HepG2 (cell line): ENCODE data around the gene TIMM23. TPM values are rescaled to one million over a fixed set of nuclear protein-coding genes. Genes with fewer than 3 reads are reported as not detected.
A peak's percentile ranks its signal among the peaks of the same experiment; 100 is the strongest.

Source experiments
- CREB1 ChIP-seq, 2 experiments: fragments of 450-650 bp in 1 of 2; IDR thresholded peaks; 2 replicates each; pipeline ENCODE4 v1.6.1; 2016 to 2017; ENCODE audit warnings: control low read depth in 1 of 2, mild to moderate bottlenecking in 1 of 2, missing compliant biosample characterization in 1 of 2, missing genetic modification characterization in 1 of 2
- EZH2 ChIP-seq: conservative IDR thresholded peaks from 2 replicates; pipeline ENCODE4 v1.6.1; 2012; ENCODE audit warnings: mild to moderate bottlenecking, low read depth, low read length, moderate library complexity
- GABPB1 ChIP-seq: IDR thresholded peaks from 2 replicates; pipeline ENCODE4 v1.6.1; 2016; ENCODE audit warnings: mild to moderate bottlenecking, missing genetic modification reagents, moderate library complexity, missing compliant biosample characterization
- HDAC2 ChIP-seq: sonication (generic); formaldehyde crosslinking; IDR thresholded peaks from 2 replicates; pipeline ENCODE4 v1.4.0; 2020; ENCODE audit warnings: missing genetic modification reagents
- POLR2AphosphoS5 ChIP-seq: IDR thresholded peaks from 2 replicates; pipeline ENCODE4 v1.6.1; 2012; ENCODE audit warnings: low read depth, low read length
- ZFP1 ChIP-seq: IDR thresholded peaks from 2 replicates; pipeline ENCODE4 v1.6.1; 2016
- ZNF564 ChIP-seq: sonication (generic); formaldehyde crosslinking; IDR thresholded peaks from 2 replicates; pipeline ENCODE4 v1.8.1; 2023; ENCODE audit warnings: mild to moderate bottlenecking, missing genetic modification reagents
- ZNF644 ChIP-seq: IDR thresholded peaks from 2 replicates; pipeline ENCODE4 v1.6.1; 2016; ENCODE audit warnings: low read depth
- polyA plus RNA-seq, 8 experiments: library from polyadenylated mRNA; depleted of rRNA in 3 of 8; stranded (reverse) in 7 of 8; unstranded in 1 of 8; fragments of >200 nt; fragmentation: Illumina TruSeq in 4 of 8; extraction: Trizol in 4 of 8; gene quantifications; 2 replicates each; pipeline versions ENCODE4 v1.2.1 to v1.2.3, GENCODE V29; 2011 to 2016; ENCODE audit warnings: low read depth in 4 of 8, missing spikeins in 1 of 8, mixed read lengths in 1 of 8; ENCODE audit not compliant: insufficient read depth in 1 of 8
- total RNA-seq, 5 experiments: library from RNA; depleted of rRNA; stranded (reverse); fragments of >200 nt; fragmentation: Illumina TruSeq; extraction: Trizol; gene quantifications; 2 replicates each; pipeline ENCODE4 v1.2.3, GENCODE V29; 2016; ENCODE audit warnings: low read depth in 1 of 5
- TF ChIP-seq, protein P1 (sequence below): sonication (generic); formaldehyde crosslinking; IDR thresholded peaks from 2 replicates; pipeline ENCODE4 v1.4.0; 2020; ENCODE audit warnings: mild to moderate bottlenecking, missing genetic modification reagents
- TF ChIP-seq, protein P2 (sequence below): sonication (generic); formaldehyde crosslinking; IDR thresholded peaks from 2 replicates; pipeline ENCODE4 v1.5.1; 2020; ENCODE audit warnings: mild to moderate bottlenecking, missing genetic modification reagents, moderate library complexity
- TF ChIP-seq, protein P3 (sequence below): sonication (generic); formaldehyde crosslinking; IDR thresholded peaks from 2 replicates; pipeline ENCODE4 v1.4.0; 2020; ENCODE audit warnings: low read depth, missing genetic modification reagents
- TF ChIP-seq, protein P4 (sequence below): IDR thresholded peaks from 2 replicates; pipeline ENCODE4 v1.6.1; 2016; ENCODE audit warnings: low read depth
- TF ChIP-seq, protein P5 (sequence below): sonication (generic); formaldehyde crosslinking; IDR thresholded peaks from 2 replicates; pipeline ENCODE4 v1.5.0; 2020; ENCODE audit warnings: mild to moderate bottlenecking, missing genetic modification reagents, borderline replicate concordance

The TIMM23 gene
- total and polyA plus RNA-seq, 2 of the 13 experiments (the other 11 are each of a cell fraction or from before 2014, with no cell fraction given): 80.2 to 98.6 TPM

DNA sequence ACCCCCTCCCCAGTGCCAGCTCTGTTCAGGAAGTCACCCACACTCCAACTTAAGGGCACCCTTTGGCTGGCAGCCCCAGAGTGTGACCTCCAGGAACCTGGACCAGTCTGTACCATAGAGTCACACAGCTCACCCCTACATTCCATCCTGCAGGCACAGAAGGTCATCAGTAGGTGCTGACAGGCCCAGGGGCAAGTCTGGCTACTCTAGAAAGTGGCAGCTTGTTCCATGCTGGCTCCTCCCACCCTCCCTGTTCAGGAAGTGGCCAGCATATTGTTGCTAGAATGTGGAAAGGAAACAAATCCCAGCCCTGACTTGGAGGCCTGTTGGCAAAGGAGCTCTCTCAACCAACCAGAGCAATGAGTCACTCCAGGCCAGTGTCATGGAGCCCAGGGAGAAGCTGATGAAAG, 61.3 kb downstream of the TIMM23 start (continued):
- TF ChIP-seq EZH2: no peak
- no peak for TF ChIP-seq ZNF564 (CRISPR knock-in tag)
- TF ChIP-seq, protein P1, sequence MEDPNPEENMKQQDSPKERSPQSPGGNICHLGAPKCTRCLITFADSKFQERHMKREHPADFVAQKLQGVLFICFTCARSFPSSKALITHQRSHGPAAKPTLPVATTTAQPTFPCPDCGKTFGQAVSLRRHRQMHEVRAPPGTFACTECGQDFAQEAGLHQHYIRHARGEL (CRISPR knock-in tag): no peak
- TF ChIP-seq ZNF644 (CRISPR knock-in tag): peak; percentile 83
- peak; percentile 34; the same call in 1 of the 2 replicates for TF ChIP-seq HDAC2
- TF ChIP-seq, protein P2, sequence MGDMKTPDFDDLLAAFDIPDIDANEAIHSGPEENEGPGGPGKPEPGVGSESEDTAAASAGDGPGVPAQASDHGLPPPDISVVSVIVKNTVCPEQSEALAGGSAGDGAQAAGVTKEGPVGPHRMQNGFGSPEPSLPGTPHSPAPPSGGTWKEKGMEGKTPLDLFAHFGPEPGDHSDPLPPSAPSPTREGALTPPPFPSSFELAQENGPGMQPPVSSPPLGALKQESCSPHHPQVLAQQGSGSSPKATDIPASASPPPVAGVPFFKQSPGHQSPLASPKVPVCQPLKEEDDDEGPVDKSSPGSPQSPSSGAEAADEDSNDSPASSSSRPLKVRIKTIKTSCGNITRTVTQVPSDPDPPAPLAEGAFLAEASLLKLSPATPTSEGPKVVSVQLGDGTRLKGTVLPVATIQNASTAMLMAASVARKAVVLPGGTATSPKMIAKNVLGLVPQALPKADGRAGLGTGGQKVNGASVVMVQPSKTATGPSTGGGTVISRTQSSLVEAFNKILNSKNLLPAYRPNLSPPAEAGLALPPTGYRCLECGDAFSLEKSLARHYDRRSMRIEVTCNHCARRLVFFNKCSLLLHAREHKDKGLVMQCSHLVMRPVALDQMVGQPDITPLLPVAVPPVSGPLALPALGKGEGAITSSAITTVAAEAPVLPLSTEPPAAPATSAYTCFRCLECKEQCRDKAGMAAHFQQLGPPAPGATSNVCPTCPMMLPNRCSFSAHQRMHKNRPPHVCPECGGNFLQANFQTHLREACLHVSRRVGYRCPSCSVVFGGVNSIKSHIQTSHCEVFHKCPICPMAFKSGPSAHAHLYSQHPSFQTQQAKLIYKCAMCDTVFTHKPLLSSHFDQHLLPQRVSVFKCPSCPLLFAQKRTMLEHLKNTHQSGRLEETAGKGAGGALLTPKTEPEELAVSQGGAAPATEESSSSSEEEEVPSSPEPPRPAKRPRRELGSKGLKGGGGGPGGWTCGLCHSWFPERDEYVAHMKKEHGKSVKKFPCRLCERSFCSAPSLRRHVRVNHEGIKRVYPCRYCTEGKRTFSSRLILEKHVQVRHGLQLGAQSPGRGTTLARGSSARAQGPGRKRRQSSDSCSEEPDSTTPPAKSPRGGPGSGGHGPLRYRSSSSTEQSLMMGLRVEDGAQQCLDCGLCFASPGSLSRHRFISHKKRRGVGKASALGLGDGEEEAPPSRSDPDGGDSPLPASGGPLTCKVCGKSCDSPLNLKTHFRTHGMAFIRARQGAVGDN: peak; percentile 89
- TF ChIP-seq, protein P3, sequence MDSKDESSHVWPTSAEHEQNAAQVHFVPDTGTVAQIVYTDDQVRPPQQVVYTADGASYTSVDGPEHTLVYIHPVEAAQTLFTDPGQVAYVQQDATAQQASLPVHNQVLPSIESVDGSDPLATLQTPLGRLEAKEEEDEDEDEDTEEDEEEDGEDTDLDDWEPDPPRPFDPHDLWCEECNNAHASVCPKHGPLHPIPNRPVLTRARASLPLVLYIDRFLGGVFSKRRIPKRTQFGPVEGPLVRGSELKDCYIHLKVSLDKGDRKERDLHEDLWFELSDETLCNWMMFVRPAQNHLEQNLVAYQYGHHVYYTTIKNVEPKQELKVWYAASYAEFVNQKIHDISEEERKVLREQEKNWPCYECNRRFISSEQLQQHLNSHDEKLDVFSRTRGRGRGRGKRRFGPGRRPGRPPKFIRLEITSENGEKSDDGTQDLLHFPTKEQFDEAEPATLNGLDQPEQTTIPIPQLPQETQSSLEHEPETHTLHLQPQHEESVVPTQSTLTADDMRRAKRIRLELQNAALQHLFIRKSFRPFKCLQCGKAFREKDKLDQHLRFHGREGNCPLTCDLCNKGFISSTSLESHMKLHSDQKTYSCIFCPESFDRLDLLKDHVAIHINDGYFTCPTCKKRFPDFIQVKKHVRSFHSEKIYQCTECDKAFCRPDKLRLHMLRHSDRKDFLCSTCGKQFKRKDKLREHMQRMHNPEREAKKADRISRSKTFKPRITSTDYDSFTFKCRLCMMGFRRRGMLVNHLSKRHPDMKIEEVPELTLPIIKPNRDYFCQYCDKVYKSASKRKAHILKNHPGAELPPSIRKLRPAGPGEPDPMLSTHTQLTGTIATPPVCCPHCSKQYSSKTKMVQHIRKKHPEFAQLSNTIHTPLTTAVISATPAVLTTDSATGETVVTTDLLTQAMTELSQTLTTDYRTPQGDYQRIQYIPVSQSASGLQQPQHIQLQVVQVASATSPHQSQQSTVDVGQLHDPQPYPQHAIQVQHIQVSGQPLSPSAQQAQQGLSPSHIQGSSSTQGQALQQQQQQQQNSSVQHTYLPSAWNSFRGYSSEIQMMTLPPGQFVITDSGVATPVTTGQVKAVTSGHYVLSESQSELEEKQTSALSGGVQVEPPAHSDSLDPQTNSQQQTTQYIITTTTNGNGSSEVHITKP: 0 out of 2 replicates have a peak, but pooled peaks have one; percentile 44
- no peak for TF ChIP-seq ZFP1 (CRISPR knock-in tag)
- TF ChIP-seq CREB1 (IDR thresholded peaks at IDR 0.05): no peak
- TF ChIP-seq CREB1 (CRISPR knock-in tag; IDR thresholded peaks at IDR 0.05): no peak
- peak; percentile 74; the same call in 1 of the 2 replicates for TF ChIP-seq POLR2AphosphoS5
- TF ChIP-seq GABPB1 (CRISPR knock-in tag): 0 out of 2 replicates have a peak, but pooled peaks have one; percentile 22
- TF ChIP-seq, protein P4, sequence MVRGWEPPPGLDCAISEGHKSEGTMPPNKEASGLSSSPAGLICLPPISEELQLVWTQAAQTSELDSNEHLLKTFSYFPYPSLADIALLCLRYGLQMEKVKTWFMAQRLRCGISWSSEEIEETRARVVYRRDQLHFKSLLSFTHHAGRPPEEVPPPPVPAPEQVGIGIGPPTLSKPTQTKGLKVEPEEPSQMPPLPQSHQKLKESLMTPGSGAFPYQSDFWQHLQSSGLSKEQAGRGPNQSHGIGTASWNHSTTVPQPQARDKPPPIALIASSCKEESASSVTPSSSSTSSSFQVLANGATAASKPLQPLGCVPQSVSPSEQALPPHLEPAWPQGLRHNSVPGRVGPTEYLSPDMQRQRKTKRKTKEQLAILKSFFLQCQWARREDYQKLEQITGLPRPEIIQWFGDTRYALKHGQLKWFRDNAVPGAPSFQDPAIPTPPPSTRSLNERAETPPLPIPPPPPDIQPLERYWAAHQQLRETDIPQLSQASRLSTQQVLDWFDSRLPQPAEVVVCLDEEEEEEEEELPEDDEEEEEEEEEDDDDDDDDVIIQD: peak; percentile 26; the same call in 1 of the 2 replicates
- TF ChIP-seq, protein P5, sequence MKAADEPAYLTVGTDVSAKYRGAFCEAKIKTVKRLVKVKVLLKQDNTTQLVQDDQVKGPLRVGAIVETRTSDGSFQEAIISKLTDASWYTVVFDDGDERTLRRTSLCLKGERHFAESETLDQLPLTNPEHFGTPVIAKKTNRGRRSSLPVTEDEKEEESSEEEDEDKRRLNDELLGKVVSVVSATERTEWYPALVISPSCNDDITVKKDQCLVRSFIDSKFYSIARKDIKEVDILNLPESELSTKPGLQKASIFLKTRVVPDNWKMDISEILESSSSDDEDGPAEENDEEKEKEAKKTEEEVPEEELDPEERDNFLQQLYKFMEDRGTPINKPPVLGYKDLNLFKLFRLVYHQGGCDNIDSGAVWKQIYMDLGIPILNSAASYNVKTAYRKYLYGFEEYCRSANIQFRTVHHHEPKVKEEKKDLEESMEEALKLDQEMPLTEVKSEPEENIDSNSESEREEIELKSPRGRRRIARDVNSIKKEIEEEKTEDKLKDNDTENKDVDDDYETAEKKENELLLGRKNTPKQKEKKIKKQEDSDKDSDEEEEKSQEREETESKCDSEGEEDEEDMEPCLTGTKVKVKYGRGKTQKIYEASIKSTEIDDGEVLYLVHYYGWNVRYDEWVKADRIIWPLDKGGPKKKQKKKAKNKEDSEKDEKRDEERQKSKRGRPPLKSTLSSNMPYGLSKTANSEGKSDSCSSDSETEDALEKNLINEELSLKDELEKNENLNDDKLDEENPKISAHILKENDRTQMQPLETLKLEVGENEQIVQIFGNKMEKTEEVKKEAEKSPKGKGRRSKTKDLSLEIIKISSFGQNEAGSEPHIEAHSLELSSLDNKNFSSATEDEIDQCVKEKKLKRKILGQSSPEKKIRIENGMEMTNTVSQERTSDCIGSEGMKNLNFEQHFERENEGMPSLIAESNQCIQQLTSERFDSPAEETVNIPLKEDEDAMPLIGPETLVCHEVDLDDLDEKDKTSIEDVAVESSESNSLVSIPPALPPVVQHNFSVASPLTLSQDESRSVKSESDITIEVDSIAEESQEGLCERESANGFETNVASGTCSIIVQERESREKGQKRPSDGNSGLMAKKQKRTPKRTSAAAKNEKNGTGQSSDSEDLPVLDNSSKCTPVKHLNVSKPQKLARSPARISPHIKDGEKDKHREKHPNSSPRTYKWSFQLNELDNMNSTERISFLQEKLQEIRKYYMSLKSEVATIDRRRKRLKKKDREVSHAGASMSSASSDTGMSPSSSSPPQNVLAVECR (CRISPR knock-in tag): peak; percentile 13; the same call in 1 of the 2 replicates
